Measurements from ENCODE around the gene SMPD1. TPM values are rescaled to one million over a fixed set of nuclear protein-coding genes. Genes with fewer than 3 reads are reported as not detected.

Gene SMPD1
- total and polyA plus RNA-seq, 2 of the 4 experiments (the other 2 are of a cell fraction), result 19.5 to 108 TPM

GRCh38 chr11:6377902-6378639 is 12.2 kb upstream of the SMPD1 start:
- Histone ChIP-seq H4K20me1 (ENCODE audit: insufficient read depth, low read length) (no peaks in the 10 kb centered on the region), H3K23ac (ENCODE audit: low read depth, low read length) (no peak overlapping the region), H3K56ac (ENCODE audit: extremely low read depth, insufficient read depth, low read length) (no peak overlapping the region), H4K91ac (ENCODE audit: insufficient read depth, low read depth, low read length) (no peak overlapping the region), H3K27ac (ENCODE audit: insufficient read depth, low read length) (no peak overlapping the region), H2AK9ac (replicated peaks; ENCODE audit: low read depth, low read length, poor library complexity) (no peak overlapping the region), H2BK120ac (ENCODE audit: low read depth, low read length) (no peak overlapping the region), H3K9ac (ENCODE audit: low read depth, low read length) (no peak overlapping the region), H2BK20ac (ENCODE audit: low read depth, low read length) (no peak overlapping the region), H3K79me1 (ENCODE audit: low read depth in 1 of 2, low read length in 2 of 2) (no peaks in the 10 kb centered on the region), H3K27me3 (ENCODE audit: control insufficient read depth, insufficient read depth, low read length) (peaks cover 2% of the 10 kb centered on the region), H3K9me3 (ENCODE audit: control insufficient read depth, insufficient read depth, low read length) (no peaks in the 10 kb centered on the region), H2BK5ac (ENCODE audit: low read depth, low read length, poor library complexity, severe bottlenecking) (no peak overlapping the region), H3K4me3 (ENCODE audit: insufficient read depth, low read depth, low read length) (no peak overlapping the region), H3K14ac (replicated peaks; ENCODE audit: low read depth, low read length) (no peak overlapping the region), H3K36me3 (ENCODE audit: control insufficient read depth, insufficient read depth, low read length) (no peaks in the 10 kb centered on the region), H3K4me1 (ENCODE audit: control insufficient read depth, insufficient read depth, low read length) (no peaks in the 10 kb centered on the region), H3K9me1 (ENCODE audit: insufficient read depth, low read length) (no peaks in the 10 kb centered on the region), H3K4ac (ENCODE audit: low read depth, low read length) (no peak overlapping the region), H2AFZ (replicated peaks; ENCODE audit: low read length, poor library complexity) (peak overlapping the region; percentile 24), H4K8ac (ENCODE audit: low read depth in 2 of 2, low read length in 2 of 2) (no peak overlapping the region), H2BK15ac (ENCODE audit: low read depth, low read length) (no peak overlapping the region), H2AK5ac (ENCODE audit: low read depth, low read length) (no peak overlapping the region), H3K18ac (ENCODE audit: low read depth, low read length) (no peak overlapping the region), H4K5ac (ENCODE audit: low read depth, low read length) (no peak overlapping the region), H3K4me2 (ENCODE audit: low read depth, low read length) (no peak overlapping the region)
- TF ChIP-seq SMC3 (IDR thresholded peaks at IDR 0.05; ENCODE audit: low read depth, low read length) (no peak), MAFK (IDR thresholded peaks at IDR 0.05; ENCODE audit: low read depth, low read length) (no peak), CHD1 (IDR thresholded peaks at IDR 0.05; ENCODE audit: low read depth, low read length) (no peak), RFX5 (IDR thresholded peaks at IDR 0.05; ENCODE audit: low read depth, low read length) (no peak), CTCF (conservative IDR thresholded peaks at IDR 0.05; ENCODE audit: low read depth, low read length) (no peak), NFE2L2 (IDR thresholded peaks at IDR 0.05; ENCODE audit: low read depth, low read length) (no peak), CEBPB (IDR thresholded peaks at IDR 0.05; ENCODE audit: low read depth, low read length) (no peak), BHLHE40 (IDR thresholded peaks at IDR 0.05; ENCODE audit: low read depth, low read length) (no peak)
- ChIA-PET CTCF (interaction anchor here (0.6 to 5.2 kb wide), 10 partner anchors 10 to 291 kb away, joined by 3 to 107 read pairs (median 7); partner anchors contain the start of gene HPX), POLR2A (ENCODE audit: unreplicated experiment) (no interaction called here)
- no peak for DNase-seq
- peak; percentile 39; the same call in 1 of the 2 replicates for ATAC-seq (ENCODE audit: low read depth)
- in situ Hi-C loops (cut with MboI; ENCODE audit: low sequenced_read_pairs) (no loop called here), dilution Hi-C loops (cut with HindIII; ENCODE audit: low sequenced_read_pairs, unreplicated experiment) (no loop called here), intact Hi-C loops (cut with micrococcal nuclease) (loop anchor here (5.0 kb wide), 2 partner anchors 154 to 304 kb away; partner anchors contain the start of gene MRPL17)
- no TSS peak for BruUV-seq (replicated peaks)
- no CpG with 5 or more reads among the region's 4 CpGs for WGBS, 2 experiments (ENCODE audit: extremely low coverage in 2 of 2, insufficient read length in 1 of 2)
